Left colon (tissue), 2 donors: Measurements from ENCODE around the gene NTNG2. TPM values are rescaled to one million over a fixed set of nuclear protein-coding genes. Genes with fewer than 3 reads are reported as not detected.

Source experiments
- ATAC-seq: fragments of 200-7000 bp; cut with Tn5 transposase; one replicate; pipeline ENCODE4 v1.9.1; 2020; ENCODE audit warnings: mild to moderate bottlenecking, moderate library complexity
- DNase-seq, 2 donors: peaks; one replicate each; pipeline ENCODE4 v3.0.0-alpha.2; 2020
- intact Hi-C, 2 donors: fragments of 100-400 bp; cut with DNase I in 1 of 2; cut with micrococcal nuclease in 1 of 2; formaldehyde crosslinking; loops; one replicate each; pipeline versions ENCODE4 v1.11.2 to v1.14.0; 2022; cut with DNase I, micrococcal nuclease
- total RNA-seq, 2 donors: library from RNA; stranded (reverse); fragmentation: NEBNext Ultra II Directional; extraction: Animal tissue kit (Norgen Biotek cat#: 25700); gene quantifications; one replicate each; pipeline ENCODE4 v1.2.1, GENCODE V29; 2021
- donor health status: DM: no; HTN: no; CAD: no.
- donor health status: DM: yes; HTN: yes; CAD: no.

The NTNG2 gene
- total RNA-seq, 2 donors from 2014 or later: 0.75 to 1.1 TPM

DNA sequence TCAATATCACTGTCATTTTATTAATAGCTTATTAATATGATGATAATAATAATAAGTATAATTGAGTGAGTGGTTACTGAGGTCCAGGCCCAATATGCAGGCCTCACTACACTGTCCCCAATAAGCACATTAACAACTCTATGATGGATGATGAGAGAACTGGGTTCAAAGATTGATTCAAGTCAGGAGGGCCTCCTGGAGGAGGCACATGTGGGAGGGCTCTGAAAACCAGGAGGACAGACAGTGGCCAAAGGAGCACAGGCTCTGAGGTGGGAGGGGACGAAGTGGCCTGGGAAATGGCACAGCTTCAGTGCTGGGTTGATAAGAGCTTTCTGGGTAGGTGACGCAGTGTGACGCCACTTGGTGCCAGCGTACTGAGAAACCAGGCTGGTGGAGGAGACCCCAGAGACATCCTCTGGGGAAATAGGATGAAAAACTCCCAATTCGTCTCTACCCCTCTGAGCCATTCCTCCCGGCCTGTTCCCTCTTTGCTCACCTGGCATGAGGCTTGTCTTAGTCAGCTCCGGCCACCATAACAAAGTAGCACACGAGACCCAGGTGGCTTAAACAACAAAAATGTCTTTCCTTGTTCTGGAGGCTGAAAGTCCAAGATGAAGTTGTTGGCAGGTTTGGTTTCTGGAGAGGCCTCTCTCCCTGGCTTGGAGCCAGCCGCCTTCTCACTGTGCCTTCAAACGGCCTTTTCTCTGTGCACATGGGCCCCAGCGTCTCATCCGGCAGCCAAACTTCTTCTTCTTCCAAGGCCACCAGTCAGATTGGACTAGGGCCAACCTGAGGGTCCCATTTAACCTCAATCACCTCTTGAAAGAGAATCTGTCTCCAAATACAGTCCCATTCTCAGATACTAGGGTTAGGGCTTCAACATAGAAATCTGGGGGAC lies 31.6 kb downstream of the NTNG2 start:
- intact Hi-C loops: no loop called here
- ATAC-seq (no peak), DNase-seq (no peak)

GRCh38 chr9:132194508-132194907 lies 32.6 kb downstream of the NTNG2 start:
- no peak for ATAC-seq
- intact Hi-C loops: no loop called here
- no peak for DNase-seq

DNA sequence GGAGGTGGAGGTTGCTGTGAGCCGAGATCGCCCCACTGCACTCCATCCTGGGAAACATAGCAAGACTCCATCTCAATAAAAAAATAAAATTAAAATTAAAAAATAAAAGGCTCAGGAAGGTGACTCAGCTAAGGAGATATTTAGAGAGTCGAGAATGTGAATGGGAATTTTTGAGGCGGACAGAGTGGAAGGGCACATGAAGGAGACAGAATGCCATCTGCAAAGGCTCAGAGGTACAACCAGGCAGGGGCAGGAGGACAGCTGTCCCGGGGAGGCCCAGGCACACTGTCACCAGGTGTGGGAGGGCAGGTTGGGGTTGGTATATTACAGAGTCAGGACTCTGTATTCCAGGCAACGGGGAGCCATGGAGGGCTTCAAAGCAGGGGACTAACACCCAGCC lies 35.5 kb downstream of the NTNG2 start:
- intact Hi-C loops: no loop called here
- ATAC-seq: no peak
- DNase-seq: no peak

GRCh38 chr9:132197856-132198550 lies 36.1 kb downstream of the NTNG2 start:
- ATAC-seq (no peak), DNase-seq (no peak)
- intact Hi-C loops: no loop called here

GRCh38 chr9:132199056-132199455 lies 37.2 kb downstream of the NTNG2 start:
- intact Hi-C loops: no loop called here
- ATAC-seq: no peak

DNA sequence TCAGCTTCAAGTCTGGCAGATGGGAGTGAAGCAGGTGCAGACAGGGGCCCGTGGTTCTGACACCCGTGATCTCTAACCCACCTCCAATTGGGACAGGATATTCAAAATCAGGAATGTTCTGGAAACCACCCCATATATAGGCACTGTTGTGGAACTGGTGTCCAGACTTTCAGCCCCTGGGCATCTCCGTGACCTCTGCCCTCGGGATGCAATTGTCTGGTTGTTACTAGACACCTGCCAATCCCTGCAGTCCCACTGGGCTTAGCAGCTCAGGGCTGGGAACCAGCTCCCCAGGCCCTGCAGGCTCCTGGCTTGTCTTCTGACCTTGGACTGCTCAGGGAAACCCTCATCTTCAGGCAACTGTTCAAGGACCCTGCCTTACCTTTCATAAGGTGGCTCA lies 38.8 kb downstream of the NTNG2 start:
- intact Hi-C loops: no loop called here
- ATAC-seq (no peak), DNase-seq (no peak)

More at GRCh38 chr9:132199056-132199455, 37.2 kb downstream of the NTNG2 start:
- no peak for DNase-seq

GRCh38 chr9:132201139-132201538 lies 39.3 kb downstream of the NTNG2 start:
- intact Hi-C loops: no loop called here
- DNase-seq: peak in 1 of 2 donors; percentile 11
- peak; percentile 50 for ATAC-seq

GRCh38 chr9:132201780-132202703 lies 40.2 kb downstream of the NTNG2 start:
- no peak for DNase-seq
- intact Hi-C loops: no loop called here
- no peak for ATAC-seq

- DNase-seq: no peak
- ATAC-seq: no peak
- intact Hi-C loops: no loop called here
Observed at GRCh38 chr9:132204883-132205282, 43.0 kb downstream of the NTNG2 start.

DNA sequence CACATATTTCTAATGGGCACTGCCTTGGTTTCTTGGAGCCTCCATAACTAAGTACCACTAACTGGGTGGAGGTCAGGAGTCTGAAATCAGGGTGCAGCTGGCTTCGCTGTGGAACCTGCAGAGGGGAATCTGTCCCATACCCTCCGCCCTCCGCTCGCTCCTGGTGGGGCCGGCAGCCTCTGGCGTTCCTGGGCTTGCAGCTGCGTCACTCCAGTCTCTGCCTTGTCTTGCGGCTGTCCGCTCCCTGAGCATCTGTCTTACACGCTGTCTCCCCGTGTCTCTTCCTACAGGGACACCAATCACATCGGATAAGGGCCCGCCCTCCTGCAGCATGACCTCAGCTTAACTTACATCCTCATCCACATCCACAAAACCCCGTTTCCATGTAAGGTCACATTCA lies 45.4 kb downstream of the NTNG2 start:
- intact Hi-C loops: no loop called here
- no peak for ATAC-seq
- DNase-seq: no peak

DNA sequence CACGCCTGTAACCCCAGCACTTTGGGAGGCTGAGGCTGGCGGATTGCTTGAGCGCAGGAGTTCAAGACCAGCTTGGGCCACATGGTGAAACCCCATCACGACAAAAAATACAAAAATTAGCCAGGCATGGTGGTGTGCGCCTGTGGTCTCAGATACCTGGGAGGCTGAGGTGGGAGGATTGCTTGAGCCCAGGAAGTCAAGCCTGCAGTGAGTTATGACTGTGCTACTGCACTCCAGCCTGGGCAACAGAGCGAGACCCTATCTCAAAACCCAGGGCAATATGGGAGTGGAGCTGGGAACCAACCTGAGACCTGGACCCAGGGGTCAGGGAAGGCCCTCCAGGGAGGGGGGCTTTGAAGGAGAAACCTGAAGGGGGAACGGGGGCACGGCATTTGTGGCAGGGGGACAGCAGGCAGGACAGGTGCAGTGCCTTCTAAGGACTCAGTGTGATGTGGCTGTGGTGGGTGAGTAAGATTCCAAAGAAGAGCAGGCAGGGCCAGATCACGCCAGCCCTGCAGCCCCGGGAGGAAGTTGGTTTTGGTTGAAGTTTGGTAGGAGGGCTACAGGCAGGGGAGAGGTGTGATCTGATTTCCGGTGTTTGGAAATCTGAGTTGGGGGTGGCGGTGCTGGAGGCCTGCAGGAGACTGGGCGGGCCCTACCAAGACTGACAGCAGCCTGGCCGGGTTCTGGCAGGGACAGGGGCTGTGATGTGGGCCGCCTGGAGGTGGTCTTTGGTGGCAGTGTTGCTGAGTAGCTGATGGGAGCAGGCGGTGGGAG lies 46.2 kb downstream of the NTNG2 start:
- intact Hi-C loops: no loop called here
- ATAC-seq (no peak), DNase-seq (no peak)

- DNase-seq (no peak), ATAC-seq (no peak)
- intact Hi-C loops: no loop called here
Observed at GRCh38 chr9:132209228-132209627, 47.4 kb downstream of the NTNG2 start.

DNA sequence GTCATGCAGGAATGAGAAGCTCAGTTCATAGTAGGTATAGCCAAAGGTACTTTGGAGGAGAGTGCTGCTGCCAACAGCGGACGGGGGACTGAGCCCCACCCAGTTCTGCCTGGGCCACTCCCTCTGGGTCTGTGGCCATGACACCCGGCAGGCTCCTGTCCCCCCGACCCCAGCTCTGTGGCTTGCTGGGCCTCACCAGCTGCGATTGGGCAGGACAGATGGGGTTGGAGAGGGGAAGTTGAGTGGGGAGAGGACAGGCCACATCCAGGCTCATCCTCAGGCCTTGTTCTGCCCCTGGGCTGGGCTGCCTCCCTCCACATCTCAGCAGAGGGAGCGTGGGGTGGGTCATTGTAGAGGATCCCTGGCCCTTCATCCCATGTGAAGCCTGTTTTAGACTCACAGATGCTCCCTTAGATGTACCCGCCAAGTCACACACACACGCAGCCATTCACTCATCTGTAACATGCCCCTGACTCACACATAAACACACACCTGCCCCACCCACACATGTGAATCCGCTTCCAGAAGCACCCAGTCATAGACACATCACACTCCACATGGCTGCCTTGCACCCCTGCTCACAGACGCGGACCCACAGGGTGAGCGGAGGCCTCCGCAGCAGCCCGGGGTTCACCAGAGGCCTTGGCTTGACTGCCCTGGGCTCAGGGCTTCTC lies 48.8 kb downstream of the NTNG2 start:
- intact Hi-C loops: no loop called here
- ATAC-seq (no peak), DNase-seq (no peak)

DNA sequence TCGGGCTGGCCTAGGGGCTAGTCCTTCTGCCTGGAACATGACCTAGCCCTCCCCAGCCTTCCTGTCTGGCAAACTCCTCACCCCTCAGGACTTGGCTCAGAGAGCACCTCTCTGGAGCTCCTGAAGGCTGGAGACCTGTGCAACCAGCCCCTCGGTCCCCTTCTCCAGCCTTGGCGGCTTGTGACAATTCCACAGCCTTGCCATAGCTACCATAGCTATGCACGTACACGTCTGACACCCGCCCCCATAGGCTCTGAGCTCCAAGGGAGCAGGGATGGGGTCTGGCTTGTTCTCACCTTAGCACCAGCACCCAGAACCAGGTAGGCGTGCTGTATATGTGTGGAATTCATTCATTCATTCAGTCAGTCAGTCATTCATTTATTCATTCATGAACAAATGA lies 49.7 kb downstream of the NTNG2 start:
- no peak for ATAC-seq
- intact Hi-C loops: no loop called here
- no peak for DNase-seq

DNA sequence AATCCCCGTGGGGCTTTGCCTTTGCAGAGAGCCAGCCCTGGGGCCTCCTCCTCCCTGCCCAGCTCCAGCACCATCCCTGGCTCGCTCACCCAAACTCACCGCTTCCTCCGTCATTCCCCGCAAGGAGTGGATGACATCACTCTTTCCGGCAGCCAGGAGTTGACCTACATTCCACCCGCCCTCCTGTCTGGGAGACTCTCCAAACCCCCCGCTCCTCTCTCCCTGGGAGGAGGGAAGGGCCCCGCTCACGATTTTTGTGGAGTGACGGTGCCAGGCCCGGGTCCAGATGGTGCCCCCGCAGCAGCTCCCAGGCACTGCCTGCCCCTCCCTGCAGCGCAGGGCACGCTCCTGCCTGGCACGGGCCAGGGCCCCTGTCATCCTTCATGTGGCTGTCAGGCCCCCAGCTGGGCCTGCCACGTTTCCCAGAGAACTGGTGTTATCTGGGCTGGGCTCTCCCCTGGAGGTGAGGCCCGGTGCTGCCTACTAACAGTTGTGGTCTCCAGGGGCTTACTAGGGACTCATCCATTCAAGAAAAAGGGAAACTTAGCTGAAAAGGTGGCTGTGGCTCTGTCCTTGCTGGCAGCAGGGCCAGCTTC lies 52.3 kb downstream of the NTNG2 start:
- ATAC-seq: peak; percentile 18
- intact Hi-C loops: no loop called here
- no peak for DNase-seq

DNA sequence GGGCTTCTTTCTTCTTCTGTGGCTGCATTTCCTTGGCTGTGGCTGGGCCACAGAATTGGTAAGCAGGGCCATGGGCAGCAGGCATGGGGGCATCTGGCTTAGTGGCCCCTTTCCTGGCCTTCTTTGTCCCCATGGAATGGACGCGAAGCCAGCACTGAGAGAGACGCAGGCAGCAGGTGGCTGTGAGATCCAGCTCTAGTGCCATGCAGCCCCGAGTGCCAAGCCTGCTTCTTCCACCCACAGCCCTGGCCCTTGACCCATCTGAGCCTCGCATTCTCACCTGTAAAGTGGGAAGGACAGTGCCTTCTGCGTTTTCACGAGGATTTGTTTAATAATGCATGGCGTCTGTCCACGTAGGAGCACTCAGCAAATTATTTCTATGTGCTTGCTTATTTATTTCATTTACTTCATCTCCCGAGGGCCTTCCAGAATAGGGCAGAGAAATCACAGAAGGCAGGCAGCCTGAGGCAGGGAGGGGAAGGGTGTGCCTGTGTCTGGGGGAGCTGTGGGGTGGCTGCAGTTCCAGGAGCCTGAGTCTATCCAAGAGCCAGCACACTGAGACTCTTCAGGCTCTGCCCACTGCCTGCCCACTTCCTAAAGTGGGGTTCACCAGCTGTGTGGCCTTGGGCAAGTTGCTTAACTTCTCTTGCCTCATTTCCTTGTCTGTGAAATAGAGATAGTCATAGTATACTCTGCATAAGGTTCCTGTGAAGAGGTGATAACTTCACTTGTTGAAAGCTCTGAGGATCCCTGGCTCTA lies 55.2 kb downstream of the NTNG2 start:
- ATAC-seq (no peak), DNase-seq (no peak)
- intact Hi-C loops: no loop called here

DNA sequence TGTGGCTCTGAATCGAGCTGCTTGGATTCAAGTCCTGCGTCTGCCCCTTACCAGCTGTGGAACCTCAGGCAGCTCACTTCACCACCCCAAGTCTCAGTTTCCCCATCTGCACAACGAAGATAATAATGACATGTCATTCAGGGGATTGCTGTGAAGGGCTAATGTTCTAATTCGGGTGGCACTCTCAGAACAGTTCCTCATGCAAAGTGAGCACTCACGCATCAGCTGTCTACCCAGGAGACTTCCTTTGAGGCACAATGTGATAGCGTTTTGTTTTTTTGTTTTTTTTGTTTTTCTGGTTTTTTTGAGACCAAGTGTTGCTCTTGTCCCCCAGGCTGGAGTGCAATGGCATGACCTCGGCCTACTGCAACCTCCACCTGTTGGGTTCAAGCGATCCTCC lies 56.4 kb downstream of the NTNG2 start:
- ATAC-seq (no peak), DNase-seq (no peak)
- intact Hi-C loops: no loop called here
